Myocyte (in vitro differentiated cells): Measurements from ENCODE around the gene SLC25A38. TPM values are rescaled to one million over a fixed set of nuclear protein-coding genes. Genes with fewer than 3 reads are reported as not detected.
"Not testable (repeated sequence)": the region's sequence is repeated elsewhere in the genome, so short reads cannot be mapped to it uniquely, and the experiment has no call there.

Experiments
- DNase-seq: peaks from one replicate; pipeline ENCODE4 v3.0.0-alpha.2; 2012; ENCODE audit warnings: low read depth
- polyA plus RNA-seq: library from polyadenylated mRNA; unstranded; fragments of >200 nt; gene quantifications from one replicate; pipeline ENCODE4 v1.2.1, GENCODE V29; 2012; ENCODE audit warnings: missing spikeins
- total RNA-seq: library from RNA; depleted of rRNA; stranded (reverse); fragments of >200 nt; gene quantifications from 2 replicates; pipeline ENCODE4 v1.2.3, GENCODE V29; 2014

The SLC25A38 gene, protein sequence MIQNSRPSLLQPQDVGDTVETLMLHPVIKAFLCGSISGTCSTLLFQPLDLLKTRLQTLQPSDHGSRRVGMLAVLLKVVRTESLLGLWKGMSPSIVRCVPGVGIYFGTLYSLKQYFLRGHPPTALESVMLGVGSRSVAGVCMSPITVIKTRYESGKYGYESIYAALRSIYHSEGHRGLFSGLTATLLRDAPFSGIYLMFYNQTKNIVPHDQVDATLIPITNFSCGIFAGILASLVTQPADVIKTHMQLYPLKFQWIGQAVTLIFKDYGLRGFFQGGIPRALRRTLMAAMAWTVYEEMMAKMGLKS
- total RNA-seq = 25.5 and 28.5 TPM in 2 replicates
- polyA plus RNA-seq = 28.3 TPM

DNA sequence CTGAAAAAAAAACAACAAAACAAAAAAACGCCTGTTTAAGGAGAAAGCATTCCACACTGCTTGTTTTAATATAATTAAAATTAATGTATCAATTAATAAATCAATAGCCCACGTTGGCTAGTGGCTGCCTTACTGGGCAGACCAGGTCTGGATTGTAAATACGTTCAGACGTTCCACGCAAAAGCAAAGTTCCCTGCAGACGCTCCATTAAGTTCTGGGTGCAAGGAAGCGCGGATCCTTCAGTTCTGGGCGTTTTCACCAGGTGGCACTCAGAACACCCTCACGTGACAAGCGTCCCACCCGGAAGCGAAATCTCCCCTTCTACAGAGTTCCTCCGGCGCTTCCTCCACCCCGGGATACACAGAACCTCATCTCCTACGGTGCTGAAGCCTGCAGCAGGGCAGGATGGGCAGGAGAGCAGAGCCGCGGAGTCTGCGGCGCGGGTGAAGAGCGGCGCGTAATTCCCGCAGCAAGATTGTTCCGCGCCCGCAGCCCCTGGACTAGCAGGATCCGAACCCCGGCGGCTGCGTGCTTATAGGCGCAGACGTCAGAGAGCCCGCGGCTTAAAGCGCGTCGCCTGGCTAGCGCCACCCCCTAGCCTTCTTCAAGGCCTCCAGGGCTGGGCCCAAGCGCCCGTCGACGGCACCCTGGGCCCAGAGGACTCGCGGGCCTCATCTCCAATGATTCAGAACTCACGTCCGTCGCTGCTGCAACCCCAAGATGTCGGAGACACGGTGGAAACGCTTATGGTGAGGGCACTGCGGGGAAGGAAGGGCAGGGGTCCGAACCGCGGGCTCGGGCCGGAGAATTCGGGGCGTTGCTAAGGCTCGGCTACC is at the start of gene SLC25A38:
Gene SLC25A38, plus strand, starts transcription at position 326 of the 836 bp plus-strand sequence. Its CDS starts 355 bp downstream, at position 681.
- DNase-seq = peak; percentile 85

DNA sequence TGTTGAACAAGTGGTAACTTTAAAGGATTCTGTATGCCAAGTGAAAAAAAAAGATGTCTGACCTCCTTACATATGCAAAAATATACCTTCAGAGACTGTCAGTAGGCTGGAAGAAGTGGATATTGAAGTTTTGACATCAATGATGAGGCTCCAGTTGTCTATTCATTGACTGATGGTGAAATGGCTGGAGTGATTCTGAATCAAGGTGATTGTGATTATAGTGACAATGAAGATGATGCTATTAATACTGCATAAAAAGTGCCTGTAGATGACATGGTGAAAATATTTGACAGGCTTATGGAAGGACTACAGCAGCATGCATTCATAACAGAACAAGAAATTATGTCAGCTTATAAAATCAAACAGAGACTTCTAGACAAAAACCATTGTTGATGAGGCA is 49.6 kb upstream of the SLC25A38 start:
- DNase-seq = no peak

DNA sequence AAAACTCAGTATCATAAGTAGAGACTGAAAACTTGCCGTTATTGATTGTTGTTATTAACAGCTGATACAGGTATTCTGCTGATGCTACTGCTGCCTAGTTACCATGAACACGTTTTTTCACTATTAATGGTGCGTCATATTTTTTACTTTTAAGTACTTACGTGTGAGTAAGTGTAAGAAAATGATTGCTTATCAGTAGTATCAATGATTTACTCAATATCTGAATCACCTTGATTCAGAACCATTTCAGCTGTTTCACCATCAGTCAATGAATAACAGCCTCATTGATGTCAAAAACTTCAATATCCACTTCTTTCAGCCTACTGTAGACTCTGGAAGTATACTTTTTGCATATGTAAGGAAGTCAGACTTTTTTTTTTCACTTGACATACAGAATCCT is 49.0 kb upstream of the SLC25A38 start:
- no peak for DNase-seq

DNA sequence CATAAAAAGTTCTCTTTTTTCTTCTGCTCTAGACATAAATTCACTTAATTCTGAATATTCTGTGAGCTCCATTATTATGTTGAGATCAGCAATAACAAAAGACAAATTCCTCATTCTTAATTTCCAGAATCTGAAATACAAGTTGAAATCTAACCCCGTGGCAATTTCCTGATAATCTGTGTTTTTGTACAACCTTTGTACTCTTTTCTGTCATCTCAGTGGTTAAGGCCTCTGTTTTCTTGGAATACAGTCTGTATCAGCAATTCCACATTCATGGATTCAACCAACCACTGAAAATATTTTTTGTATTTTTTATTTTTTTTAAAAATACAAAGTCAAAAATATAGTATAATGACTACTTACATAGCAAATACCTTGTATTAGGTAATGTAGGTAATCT is 45.0 kb upstream of the SLC25A38 start:
- no peak for DNase-seq

DNA sequence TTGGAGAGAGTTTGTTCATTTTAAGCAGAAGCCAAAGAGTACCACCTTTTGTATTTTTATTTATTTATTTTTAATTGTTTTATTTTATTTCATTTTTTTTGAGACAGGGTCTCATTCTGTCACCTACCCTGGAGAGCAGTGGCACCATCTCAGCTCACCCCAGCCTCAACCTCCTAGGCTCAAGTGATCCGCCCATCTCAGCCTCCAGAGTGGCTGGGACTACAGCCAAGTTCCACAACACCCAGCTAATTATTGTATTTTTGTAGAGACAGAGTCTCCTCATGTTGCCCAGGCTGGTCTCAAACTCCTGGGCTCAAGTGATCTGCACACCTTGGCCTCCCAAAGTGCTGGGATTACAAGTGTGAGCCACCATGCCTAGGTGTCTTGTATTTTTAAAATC is 44.1 kb upstream of the SLC25A38 start:
- no peak for DNase-seq

DNA sequence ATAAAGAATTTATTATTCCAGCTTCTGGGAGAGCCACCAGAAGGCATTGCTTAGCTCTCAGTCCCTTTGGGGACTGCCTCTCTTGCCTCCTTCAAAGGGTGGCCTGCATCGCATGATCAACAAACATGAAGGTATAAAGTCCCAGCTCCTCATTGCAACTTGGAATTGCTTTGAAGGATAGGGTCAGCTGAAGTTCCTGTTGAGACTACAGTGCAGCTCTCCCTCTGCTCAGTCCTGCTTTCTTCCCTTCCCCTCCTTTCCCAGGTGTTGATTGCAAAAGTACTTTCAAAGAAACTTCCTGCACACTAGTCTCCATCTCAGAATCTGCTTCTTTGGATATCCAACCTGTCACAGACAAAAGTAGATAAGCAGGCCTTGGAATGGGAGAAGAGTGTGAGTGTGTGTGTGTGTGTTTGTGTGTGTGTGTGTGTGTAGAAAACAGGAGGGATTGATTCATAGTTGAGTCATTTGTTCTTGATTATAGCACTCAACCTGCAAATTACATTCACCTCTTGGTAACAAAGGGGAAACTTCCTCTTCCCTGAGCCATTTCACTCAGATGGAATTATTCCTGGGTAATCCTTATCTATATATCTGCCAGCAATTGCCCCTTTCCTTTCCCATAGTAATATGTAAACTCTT is 40.0 kb upstream of the SLC25A38 start:
- no peak for DNase-seq

DNA sequence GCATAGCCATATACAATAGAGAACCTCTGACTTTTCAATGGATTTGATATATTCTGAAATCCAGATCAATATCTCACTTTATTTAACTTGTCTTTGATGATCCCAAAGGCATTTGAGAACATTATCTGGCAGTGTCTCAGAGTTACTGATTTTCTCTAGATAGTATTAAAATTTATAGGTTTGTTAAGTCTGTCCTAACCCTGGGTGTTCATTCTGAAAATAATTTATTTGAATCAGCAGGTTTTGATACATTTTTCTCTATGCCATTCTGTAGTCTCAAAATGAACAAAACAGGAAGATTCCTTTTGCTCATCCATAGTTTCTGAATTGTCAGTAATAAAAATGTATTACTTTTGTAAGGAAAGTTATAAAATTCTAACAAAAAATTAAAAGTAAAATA is 39.4 kb upstream of the SLC25A38 start:
- DNase-seq = no peak

DNA sequence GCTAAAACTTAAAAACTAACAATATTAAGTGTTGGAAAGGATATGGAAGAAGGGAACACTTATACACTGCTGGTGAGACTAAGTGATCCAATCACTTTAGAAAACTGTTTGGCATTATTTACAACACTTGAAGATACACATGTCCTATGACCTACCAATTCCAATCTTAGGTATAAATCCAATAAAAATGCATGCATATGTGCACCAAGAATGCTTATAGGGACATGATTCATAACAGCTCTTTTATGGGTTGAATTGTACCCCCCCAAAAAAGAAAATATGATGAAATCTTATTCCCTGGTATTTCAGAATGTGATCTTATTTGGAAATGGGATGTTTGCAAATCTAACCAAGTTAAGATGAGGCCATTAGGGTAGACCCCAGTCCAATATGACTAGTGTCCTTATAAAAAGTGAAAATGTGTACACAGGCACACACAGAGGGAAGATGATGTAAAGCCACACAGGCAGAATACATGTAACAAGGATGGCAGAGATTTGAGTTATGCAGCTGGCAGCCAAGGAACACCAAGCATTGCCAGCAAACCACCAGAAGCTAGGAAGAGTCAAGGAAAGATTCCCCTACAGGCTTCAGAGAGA is 38.3 kb upstream of the SLC25A38 start:
- no peak for DNase-seq

DNA sequence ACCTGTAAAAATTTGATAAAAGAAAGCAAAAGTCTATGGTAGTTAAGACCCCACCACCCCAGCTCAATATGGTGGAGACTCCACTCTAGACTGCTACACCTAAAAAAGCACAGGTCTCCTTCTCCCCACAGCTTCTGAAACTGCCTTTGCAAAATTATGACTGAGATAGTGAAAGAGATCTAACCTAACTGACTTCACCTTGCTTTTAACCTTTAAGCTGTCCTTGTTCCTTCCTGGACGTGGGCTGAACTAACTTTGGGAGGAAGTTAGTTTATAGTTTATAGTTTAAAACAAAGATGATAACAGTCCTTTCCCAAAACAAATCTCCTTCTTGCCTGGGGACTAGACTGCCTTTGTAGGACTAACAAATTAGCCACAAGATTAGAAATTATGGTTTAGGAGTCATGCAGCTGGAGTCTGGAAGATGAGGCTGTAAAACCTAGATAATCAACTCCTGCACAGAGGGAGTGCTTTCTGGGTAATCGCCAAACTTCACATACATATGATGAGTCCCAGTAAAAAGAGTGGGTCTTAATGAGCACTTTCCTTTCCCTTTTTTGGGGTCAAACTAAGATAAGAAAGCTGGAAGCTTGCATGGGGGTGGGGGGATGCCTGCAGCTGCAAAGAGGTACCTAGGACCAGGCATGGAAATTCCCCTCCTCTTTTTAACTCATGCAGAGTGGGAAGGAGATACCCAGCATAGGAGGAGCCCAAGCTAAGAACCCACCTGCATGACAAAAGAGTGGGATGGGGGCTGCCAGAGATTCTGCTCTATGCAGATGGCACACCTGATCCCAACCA is 36.2 kb upstream of the SLC25A38 start:
- no peak for DNase-seq

DNA sequence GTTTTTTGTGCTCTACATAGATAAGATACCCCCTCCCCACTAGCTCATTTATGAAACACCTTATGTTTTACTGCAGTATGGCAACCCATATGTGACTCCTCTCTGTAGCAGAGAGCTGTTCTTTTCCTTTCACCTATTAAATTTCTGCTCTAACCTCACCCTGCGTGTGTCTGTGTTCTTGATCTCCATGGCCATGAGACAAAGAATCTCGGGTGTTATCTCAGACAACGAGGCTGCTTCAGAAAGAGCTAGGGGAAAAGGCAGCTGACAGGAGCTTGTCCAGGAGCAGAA is 35.6 kb upstream of the SLC25A38 start:
- no peak for DNase-seq

DNA sequence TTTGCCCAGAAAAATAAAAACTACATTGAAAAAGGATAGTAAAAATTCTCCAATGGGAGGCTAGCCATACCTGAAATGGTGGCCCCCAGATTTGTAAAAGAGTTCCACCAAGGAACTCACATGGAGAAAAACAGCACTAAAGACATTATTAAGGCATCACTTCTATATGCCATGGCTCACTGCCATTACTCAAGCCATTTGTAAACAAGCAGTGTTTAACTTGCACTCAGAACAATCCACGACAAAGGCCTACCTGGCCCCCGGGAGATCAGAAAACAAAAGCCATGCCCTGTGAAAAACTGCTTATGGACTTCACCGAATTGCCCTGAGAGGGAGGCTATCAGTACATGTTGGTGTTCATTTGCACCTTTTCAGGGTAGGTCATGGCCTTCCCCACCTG is 34.1 kb upstream of the SLC25A38 start:
- DNase-seq = no peak

DNA sequence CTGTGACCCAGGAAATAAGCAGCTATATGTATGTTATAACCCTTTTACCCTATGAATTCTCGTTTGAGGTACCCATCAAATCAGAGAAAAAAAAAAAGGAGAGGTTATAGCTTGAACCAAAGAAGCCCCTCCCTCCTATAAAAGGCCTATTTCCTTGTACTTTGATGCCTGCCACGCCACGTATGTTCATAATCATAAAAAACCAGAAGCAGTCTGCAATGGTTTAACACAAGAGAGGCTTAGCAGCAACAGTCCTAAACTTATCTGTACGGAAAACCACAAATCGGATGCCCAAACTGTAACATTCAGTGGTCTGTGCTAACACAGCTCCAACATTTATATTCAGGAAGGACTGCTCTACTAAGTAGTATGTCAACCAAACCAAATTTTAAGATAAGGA is 32.5 kb upstream of the SLC25A38 start:
- no peak for DNase-seq

DNA sequence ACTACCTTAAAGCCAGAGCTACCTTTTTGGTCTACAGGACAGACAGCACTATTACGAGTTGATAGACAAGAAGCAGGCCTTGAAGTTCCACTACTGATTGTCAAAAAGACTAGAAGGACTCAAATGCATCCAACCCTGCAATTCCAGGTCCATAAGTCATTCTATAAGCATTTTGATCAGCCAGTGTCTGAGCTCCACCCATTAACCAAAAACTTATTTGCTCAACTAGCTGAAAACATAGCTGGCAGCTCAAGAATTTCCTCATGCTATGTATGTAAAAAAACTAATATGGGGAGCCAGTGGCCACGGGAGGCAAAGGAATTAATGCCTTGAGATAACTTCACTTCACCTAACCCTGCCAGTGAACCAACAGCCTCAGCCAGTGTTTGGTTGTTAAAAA is 32.0 kb upstream of the SLC25A38 start:
- not testable (repeated sequence) for DNase-seq

DNA sequence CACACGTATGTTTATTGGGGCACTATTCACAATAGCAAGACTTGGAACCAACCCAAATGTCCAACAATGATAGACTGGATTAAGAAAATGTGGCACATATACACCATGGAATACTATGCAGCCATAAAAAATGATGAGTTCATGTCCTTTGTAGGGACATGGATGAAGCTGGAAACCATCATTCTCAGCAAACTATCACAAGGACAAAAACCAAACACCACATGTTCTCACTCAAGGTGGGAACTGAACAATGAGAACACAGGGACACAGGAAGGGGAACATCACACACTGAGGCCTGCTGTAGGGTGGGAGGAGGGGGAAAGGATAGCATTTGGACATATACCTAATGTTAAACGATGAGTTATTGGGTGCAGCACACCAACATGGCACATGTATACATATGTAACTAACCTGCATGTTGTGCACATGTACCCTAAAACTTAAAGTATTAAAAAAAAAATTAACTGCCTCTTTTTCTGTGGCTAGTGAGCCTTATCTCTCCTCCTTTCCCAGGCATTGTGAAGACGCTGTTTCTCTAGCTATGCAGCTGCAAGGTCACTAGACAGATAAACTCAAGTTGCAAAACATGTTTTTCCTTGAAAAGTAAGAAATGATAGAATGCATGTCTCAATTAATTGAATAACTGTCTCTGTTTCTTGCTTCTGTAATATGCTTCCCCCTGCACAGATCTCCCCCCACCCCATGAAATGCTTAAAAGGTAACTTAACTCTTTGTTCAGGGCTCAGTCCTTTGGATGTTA is 29.8 kb upstream of the SLC25A38 start:
- DNase-seq = not testable (repeated sequence)

DNA sequence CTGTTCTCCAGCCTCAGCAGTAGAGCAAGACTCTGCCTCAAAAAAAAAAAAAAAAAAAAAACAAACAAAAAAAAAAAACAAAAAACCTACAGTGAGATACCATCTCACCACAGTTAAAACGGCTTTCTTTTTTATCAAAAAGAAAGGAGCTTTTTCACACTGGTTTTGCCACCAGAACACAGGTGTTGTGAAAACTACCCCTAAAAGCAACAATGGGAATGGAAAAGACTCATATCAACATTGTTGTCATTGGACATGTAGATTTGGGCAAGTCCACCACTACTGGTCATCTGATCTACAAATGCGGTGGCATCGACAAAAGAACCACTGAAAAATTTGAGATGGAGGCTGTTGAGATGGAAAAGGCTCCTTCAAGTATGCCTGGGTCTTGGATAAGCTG is 24.8 kb upstream of the SLC25A38 start:
- DNase-seq = no peak

DNA sequence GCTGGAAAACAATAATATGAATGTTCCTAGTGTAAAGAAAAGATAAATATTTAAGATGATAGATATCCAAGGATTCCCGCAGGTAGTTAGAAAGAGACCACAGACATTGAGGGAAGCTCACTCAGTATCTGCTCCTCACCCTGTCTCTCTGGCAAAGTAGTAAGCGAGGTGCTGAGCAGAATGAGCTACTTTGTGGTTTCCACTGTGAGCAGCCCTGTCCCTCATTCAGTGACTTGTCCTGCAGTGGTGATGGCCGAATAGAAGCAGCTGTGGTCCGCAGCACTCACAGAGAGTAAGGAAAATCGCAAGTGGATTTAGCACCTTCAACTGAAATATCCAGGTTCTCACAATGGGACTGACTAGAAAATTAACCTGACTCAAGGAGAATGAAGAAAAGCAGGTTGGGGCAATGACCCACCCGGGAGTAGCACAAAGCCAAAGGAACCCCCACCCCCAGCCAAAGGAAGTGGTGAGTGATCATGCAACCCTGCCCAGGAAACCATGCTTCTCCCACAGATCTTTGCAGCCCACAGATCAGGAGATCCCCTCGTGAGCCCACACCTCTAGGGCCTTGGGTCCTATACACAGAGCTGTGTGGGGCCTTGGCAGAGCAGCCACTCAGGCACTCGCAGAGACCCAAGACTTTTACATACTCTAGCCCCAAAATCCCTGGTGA is 21.8 kb upstream of the SLC25A38 start:
- no peak for DNase-seq

DNA sequence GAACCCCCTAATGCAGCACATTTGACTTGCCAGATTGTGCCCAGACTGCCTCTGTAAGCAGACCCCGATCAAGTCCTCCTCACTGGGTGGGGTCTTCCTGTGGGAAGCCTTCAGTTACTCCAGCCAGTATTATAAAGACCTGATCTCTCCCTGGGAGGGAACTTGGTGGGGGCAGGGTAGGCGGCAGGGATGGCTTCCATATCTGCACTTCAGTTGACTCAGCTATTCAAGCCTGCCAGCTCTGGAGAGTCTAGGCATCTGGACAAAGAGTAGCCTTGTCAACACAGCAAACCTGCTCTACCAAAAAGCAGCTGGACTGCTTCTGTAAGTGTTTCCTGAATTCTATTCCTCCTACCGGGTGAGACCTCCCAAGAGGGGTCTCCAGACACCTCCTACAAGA is 21.0 kb upstream of the SLC25A38 start:
- DNase-seq = no peak

DNA sequence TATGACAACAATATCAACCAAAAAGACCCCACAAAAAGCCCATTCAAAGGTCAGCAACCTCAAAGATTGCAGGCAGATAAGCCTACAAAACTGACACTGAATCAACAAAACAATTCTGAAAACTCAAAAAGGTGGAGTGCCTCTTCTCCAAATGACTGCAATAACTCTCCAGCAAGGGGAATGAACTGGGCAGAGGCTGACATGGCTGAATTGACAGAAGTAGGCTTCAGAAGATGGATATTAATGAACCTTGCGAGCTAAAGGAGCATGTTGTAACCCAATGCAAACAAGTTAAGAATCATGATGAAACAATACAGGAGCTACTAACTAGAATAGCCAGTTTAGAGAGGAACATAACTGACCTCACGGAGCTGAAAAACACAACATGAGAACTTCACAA is 20.4 kb upstream of the SLC25A38 start:
- DNase-seq = no peak

DNA sequence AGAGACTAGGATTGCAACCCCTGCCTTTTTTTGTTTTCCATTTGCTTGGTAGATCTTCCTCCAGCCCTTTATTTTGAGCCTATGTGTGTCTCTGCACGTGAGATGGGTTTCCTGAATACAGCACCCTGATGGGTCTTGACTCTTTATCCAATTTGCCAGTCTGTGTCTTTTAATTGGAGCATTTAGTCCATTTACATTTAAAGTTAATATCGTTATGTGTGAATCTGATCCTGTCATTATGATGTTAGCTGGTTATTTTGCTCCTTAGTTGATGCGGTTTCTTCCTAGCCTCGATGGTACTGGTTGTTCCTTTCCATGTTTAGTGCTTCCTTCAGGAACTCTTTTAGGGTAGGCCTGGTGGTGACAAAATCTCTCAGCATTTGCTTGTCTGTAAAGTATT is 12.7 kb upstream of the SLC25A38 start:
- not testable (repeated sequence) for DNase-seq

DNA sequence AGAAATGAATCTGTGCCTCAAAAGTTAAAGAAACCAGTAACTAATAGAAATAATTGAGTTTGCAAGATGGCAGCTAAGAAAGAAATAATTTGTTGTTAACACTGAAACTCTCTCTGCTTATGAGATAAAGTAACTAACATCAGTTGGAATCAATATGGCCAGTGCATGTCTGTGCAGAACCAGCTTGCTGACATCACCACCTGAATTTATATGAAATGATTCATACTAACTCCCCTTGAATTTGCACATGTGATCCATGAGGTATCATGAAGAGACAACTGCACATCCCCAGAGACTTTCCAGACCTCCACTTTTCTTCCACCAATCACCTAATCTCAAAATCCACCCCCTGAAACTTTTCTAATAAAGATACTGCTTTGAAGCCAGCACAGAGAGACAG is 10.3 kb upstream of the SLC25A38 start:
- no peak for DNase-seq
